Endothelial cell of umbilical vein (primary cell): ENCODE measurements around the gene BTAF1. TPM values are rescaled to one million over a fixed set of nuclear protein-coding genes. Genes with fewer than 3 reads are reported as not detected.

ENCODE experiments used
- BruUV-seq: library from RNA; stranded (reverse); fragments of 400-500 nt; replicated peaks from 2 replicates; lab custom pipeline; 2021; lab: Mats Ljungman, UMichigan
- CTCF ChIA-PET: fragments of 300-600, 350-600 bp; sonication (Branson Sonifier 250); formaldehyde crosslinking; loops from one replicate; lab custom pipeline; 2021; ENCODE audit warnings: antibody characterized with exemption, inconsistent platforms; lab: Charles Lee
- POLR2A ChIA-PET: fragments of 300-600, 350-600 bp; sonication (Branson Sonifier 250); formaldehyde crosslinking; loops from one replicate; lab custom pipeline; 2021; ENCODE audit warnings: antibody characterized with exemption, inconsistent platforms; lab: Charles Lee
- DNase-seq: peaks from one replicate; pipeline ENCODE4 v3.0.0-alpha.2; 2011; ENCODE audit warnings: low read depth, low spot score
- FAIRE-seq: peaks from 2 replicates; lab custom pipeline; 2011; peaks lifted over from hg19 to GRCh38; lab: Jason Lieb, UNC
- H2AFZ ChIP-seq: 2 replicates; pipeline ENCODE4 v1.6.0; 2012; ENCODE audit warnings: low read depth, low read length, control low read depth, inconsistent platforms
- H3K27ac ChIP-seq: 2 replicates; pipeline ENCODE4 v1.5.1; 2011; ENCODE audit warnings: low read depth, mild to moderate bottlenecking, control low read depth, low read length, moderate library complexity; ENCODE audit not compliant: insufficient read depth
- H3K27me3 ChIP-seq, 2 experiments: 2 replicates each; pipeline versions ENCODE4 v1.6.0 to v1.6.1; 2011; ENCODE audit warnings: low read length in 2 of 2, mixed read lengths in 1 of 2; ENCODE audit not compliant: control insufficient read depth in 2 of 2, insufficient read depth in 2 of 2
- H3K36me3 ChIP-seq, 2 experiments: 2 replicates in 1 of 2; 3 replicates in 1 of 2; pipeline ENCODE4 v1.5.1; 2011; ENCODE audit warnings: low read length in 2 of 2, mild to moderate bottlenecking in 1 of 2, moderate library complexity in 1 of 2; ENCODE audit not compliant: control insufficient read depth in 2 of 2, insufficient read depth in 2 of 2; ENCODE audit errors: extremely low read depth in 1 of 2
- H3K4me1 ChIP-seq: 3 replicates; pipeline ENCODE4 v1.5.1; 2011; ENCODE audit warnings: mild to moderate bottlenecking, low read length; ENCODE audit not compliant: control insufficient read depth, insufficient read depth; ENCODE audit errors: extremely low read depth
- H3K4me2 ChIP-seq: 2 replicates; pipeline ENCODE4 v1.6.1; 2011; ENCODE audit warnings: low read length, control low read depth, mixed read lengths; ENCODE audit not compliant: insufficient read depth
- H3K4me3 ChIP-seq, 3 experiments: fragments of 200-600 bp in 1 of 3; sonication (generic), shearing (Covaris generic) in 1 of 3; replicated peaks in 1 of 3; 2 replicates each; pipeline ENCODE4 v1.5.1; 2011 to 2016; ENCODE audit warnings: control low read depth in 3 of 3, low read length in 3 of 3, mild to moderate bottlenecking in 2 of 3, inconsistent platforms in 1 of 3, low read depth in 1 of 3, moderate library complexity in 1 of 3; ENCODE audit not compliant: insufficient read depth in 1 of 3
- H3K79me2 ChIP-seq: 2 replicates; pipeline ENCODE4 v1.6.0; 2012; ENCODE audit warnings: low read length, inconsistent platforms; ENCODE audit not compliant: control insufficient read depth, insufficient read depth
- H3K9ac ChIP-seq: replicated peaks from 2 replicates; pipeline ENCODE3; 2011; ENCODE audit warnings: low read length, control low read depth; ENCODE audit not compliant: insufficient read depth; ENCODE audit errors: extremely low read depth
- H3K9me1 ChIP-seq: replicated peaks from 3 replicates; pipeline ENCODE4 v1.6.0; 2011; ENCODE audit warnings: mild to moderate bottlenecking, low read length; ENCODE audit not compliant: control insufficient read depth, insufficient read depth; ENCODE audit errors: extremely low read depth
- H3K9me3 ChIP-seq: replicated peaks from 2 replicates; pipeline ENCODE4 v1.5.1; 2012; ENCODE audit warnings: low read length, inconsistent platforms; ENCODE audit not compliant: control insufficient read depth, insufficient read depth
- H4K20me1 ChIP-seq: replicated peaks from 2 replicates; pipeline ENCODE3; 2011; ENCODE audit warnings: mild to moderate bottlenecking, low read length; ENCODE audit not compliant: control insufficient read depth, insufficient read depth; ENCODE audit errors: extremely low read depth
- CTCF ChIP-seq, 2 donors: IDR thresholded peaks; 1 replicate in 1 of 2; 2 replicates in 1 of 2; pipeline ENCODE4 v1.5.1; 2011; ENCODE audit warnings: low read length in 2 of 2, mild to moderate bottlenecking in 2 of 2, moderate library complexity in 2 of 2, control low read depth in 1 of 2, inconsistent platforms in 1 of 2, low read depth in 1 of 2; ENCODE audit not compliant: insufficient read depth in 1 of 2; ENCODE audit errors: extremely low read depth in 1 of 2
- EZH2 ChIP-seq: IDR thresholded peaks from 2 replicates; pipeline ENCODE4 v1.6.1; 2012; ENCODE audit warnings: borderline replicate concordance, low read depth, mild to moderate bottlenecking, moderate library complexity, low read length, inconsistent platforms; ENCODE audit not compliant: severe bottlenecking
- FOS ChIP-seq: IDR thresholded peaks from 2 replicates; pipeline ENCODE4 v1.6.1; 2011; ENCODE audit warnings: mild to moderate bottlenecking, low read length, moderate library complexity, borderline replicate concordance; ENCODE audit not compliant: insufficient read depth
- GATA2 ChIP-seq: IDR thresholded peaks from 2 replicates; pipeline ENCODE4 v1.7.0; 2011; ENCODE audit warnings: low read depth, mild to moderate bottlenecking, moderate library complexity, mixed read lengths, low read length; ENCODE audit not compliant: insufficient read length, insufficient read depth
- JUN ChIP-seq: IDR thresholded peaks from 2 replicates; pipeline ENCODE4 v1.6.1; 2011; ENCODE audit warnings: borderline replicate concordance, low read depth; ENCODE audit not compliant: insufficient read length, insufficient read depth
- MAX ChIP-seq: IDR thresholded peaks from 2 replicates; pipeline ENCODE4 v1.6.1; 2011; ENCODE audit not compliant: insufficient read depth, insufficient read length
- MYC ChIP-seq: IDR thresholded peaks from one replicate; pipeline ENCODE4 v1.6.1; 2011; ENCODE audit warnings: mild to moderate bottlenecking, low read depth, low read length
- POLR2A ChIP-seq: IDR thresholded peaks from 2 replicates; pipeline ENCODE4 v1.6.1; 2012; ENCODE audit warnings: low read depth, mild to moderate bottlenecking, control low read depth, low read length
- POLR2AphosphoS5 ChIP-seq: IDR thresholded peaks from 2 replicates; pipeline ENCODE4 v1.6.1; 2012; ENCODE audit warnings: low read depth, mild to moderate bottlenecking, control low read depth, low read length, moderate library complexity; ENCODE audit not compliant: insufficient read depth
- dilution Hi-C: fragments of 300-500 bp; cut with MboI; formaldehyde crosslinking; loops from one replicate; pipeline ENCODE4 v1.15.0; 2019; ENCODE audit warnings: low sequenced_read_pairs; ENCODE audit not compliant: extremely low pct_ligation_motif_present
- intact Hi-C: fragments of 100-400 bp; cut with micrococcal nuclease; formaldehyde crosslinking; loops from one replicate; pipeline ENCODE4 v1.10.0; 2022
- polyA plus RNA-seq, 4 experiments: library from polyadenylated mRNA; depleted of rRNA in 3 of 4; stranded (reverse) in 3 of 4; unstranded in 1 of 4; fragments of >200 nt; gene quantifications; 2 replicates each; pipeline versions ENCODE4 v1.2.1 to v1.2.3, GENCODE V29; 2011 to 2012; ENCODE audit warnings: missing spikeins in 1 of 4
- total RNA-seq: library from RNA; stranded (reverse); gene quantifications from 2 replicates; pipeline ENCODE4 v1.2.3, GENCODE V29; 2021

Gene BTAF1
- total and polyA plus RNA-seq, 2 donors (not counting 3 experiments of a cell fraction or from before 2014, with no cell fraction given), result 9.9 to 23.1 TPM

- TF ChIP-seq FOS, result no peak
- TF ChIP-seq GATA2, result no peak
- no peak for TF ChIP-seq MAX
- no peak for TF ChIP-seq JUN
- no peak for TF ChIP-seq MYC
- no peak for TF ChIP-seq EZH2
- TF ChIP-seq POLR2AphosphoS5, result no peak
- TF ChIP-seq POLR2A, result no peak
- TF ChIP-seq CTCF (IDR thresholded peaks at IDR 0.05; ENCODE audit: extremely low read depth in 1 of 2, insufficient read depth in 1 of 2, low read depth in 1 of 2, low read length in 2 of 2), result no peak
- FAIRE-seq (no peak), DNase-seq (no peak)
- Histone ChIP-seq H4K20me1 (no peaks in the 10 kb centered on the region), H2AFZ (no peak overlapping the region), H3K9me3 (no peaks in the 10 kb centered on the region), H3K36me3 (no peaks in the 10 kb centered on the region), H3K4me2 (no peak overlapping the region), H3K9me1 (no peaks in the 10 kb centered on the region), H3K79me2 (no peaks in the 10 kb centered on the region), H3K9ac (no peak overlapping the region), H3K27ac (no peak overlapping the region), H3K4me3 (no peak overlapping the region), H3K4me1 (peaks cover 8% of the 10 kb centered on the region), H3K27me3 (no peaks in the 10 kb centered on the region)
- POLR2A ChIA-PET, result interaction anchor here (0.6 kb wide), 1 partner anchor 13 kb away, joined by 3 read pairs; no protein-coding TSS in a partner anchor
- dilution Hi-C loops (no loop called here), intact Hi-C loops (no loop called here)
- CTCF ChIA-PET, result no interaction called here
- no TSS peak for BruUV-seq
Measured at GRCh38 chr10:91896212-91896756, 27.3 kb upstream of the BTAF1 start.
